ENCODE measurements around the gene SLC35G6. TPM values are rescaled to one million over a fixed set of nuclear protein-coding genes. Genes with fewer than 3 reads are reported as not detected.

Gene SLC35G6
- total RNA-seq, 2 donors from 2014 or later: not detected

- Histone ChIP-seq H3K27me3 (replicated peaks; ENCODE audit: insufficient read depth) (no peaks in the 10 kb centered on the region), H3K27ac (no peak overlapping the region), H3K4me1 (ENCODE audit: control insufficient read depth in 1 of 2, low read depth in 2 of 2) (no peaks in the 10 kb centered on the region), H3K4me3 (no peak overlapping the region), H3K9me3 (no peaks in the 10 kb centered on the region), H3K36me3 (no peaks in the 10 kb centered on the region)
- no peak for DNase-seq (ENCODE audit: low spot score)
- no peak for TF ChIP-seq CTCF (IDR thresholded peaks at IDR 0.05)
- no peak for ATAC-seq (ENCODE audit: insufficient number of reproducible peaks, low FRiP score, low read depth)
These were observed 47.6 kb downstream of the SLC35G6 start for GRCh38 chr17:7528842-7529241.

- Histone ChIP-seq H3K36me3 (no peaks in the 10 kb centered on the region), H3K27me3 (replicated peaks; ENCODE audit: insufficient read depth) (no peaks in the 10 kb centered on the region), H3K27ac (no peak overlapping the region), H3K4me1 (ENCODE audit: control insufficient read depth in 1 of 2, low read depth in 2 of 2) (no peaks in the 10 kb centered on the region), H3K4me3 (no peak overlapping the region), H3K9me3 (no peaks in the 10 kb centered on the region)
- no peak for DNase-seq (ENCODE audit: low spot score)
- TF ChIP-seq CTCF (IDR thresholded peaks at IDR 0.05): no peak
- no peak for ATAC-seq (ENCODE audit: insufficient number of reproducible peaks, low FRiP score, low read depth)
These were observed 49.0 kb downstream of the SLC35G6 start for GRCh38 chr17:7530023-7530900.

Other genes starting within 250 kb of the SLC35G6 start
- gene DVL2, start 246.9 kb upstream of the SLC35G6 start, total RNA-seq: 10 to 100 TPM; 52.8 to 68.5 TPM
- gene PHF23, start 242.0 kb upstream of the SLC35G6 start, total RNA-seq: 10 to 100 TPM; 25.1 to 44.7 TPM
- 100 to 1,000 TPM; 187 to 446 TPM for gene GABARAP, start 239.0 kb upstream of the SLC35G6 start, total RNA-seq
- gene CTDNEP1, start 229.7 kb upstream of the SLC35G6 start, total RNA-seq: 10 to 100 TPM; 51.3 to 51.7 TPM
- gene ELP5, start 229.2 kb upstream of the SLC35G6 start, total RNA-seq: 10 to 100 TPM; 15.8 to 19.0 TPM
- under 1 TPM in 1 of 2 donors, not detected in 1; 0.41 TPM for gene CLDN7, start 219.0 kb upstream of the SLC35G6 start, total RNA-seq
- gene SLC2A4, start 199.7 kb upstream of the SLC35G6 start, total RNA-seq: 1 to 10 TPM; 1.2 to 7.7 TPM
- gene YBX2, start 186.8 kb upstream of the SLC35G6 start, total RNA-seq: not detected
- 100 to 1,000 TPM; 118 to 130 TPM for gene EIF5A, start 173.8 kb upstream of the SLC35G6 start, total RNA-seq
- 10 to 100 TPM; 66.5 to 100.0 TPM for gene GPS2, start 166.1 kb upstream of the SLC35G6 start, total RNA-seq
- gene NEURL4, start 152.1 kb upstream of the SLC35G6 start, total RNA-seq: 10 to 100 TPM; 24.4 to 45.3 TPM
- gene ACAP1, start 144.9 kb upstream of the SLC35G6 start, total RNA-seq: 1 to 10 TPM; 6.8 to 9.9 TPM
- gene KCTD11, start 129.3 kb upstream of the SLC35G6 start, total RNA-seq: 10 to 100 TPM; 13.3 to 20.2 TPM
- not detected for gene TMEM95, start 126.3 kb upstream of the SLC35G6 start, total RNA-seq
- 1 to 10 TPM; 3.7 to 4.7 TPM for gene TNK1, start 100.4 kb upstream of the SLC35G6 start, total RNA-seq
- 10 to 100 TPM; 31.0 to 49.4 TPM for gene PLSCR3, start 86.9 kb upstream of the SLC35G6 start, total RNA-seq
- 10 to 100 TPM; 27.9 to 88.9 TPM for gene TMEM256, start 77.3 kb upstream of the SLC35G6 start, total RNA-seq
- gene NLGN2, start 73.6 kb upstream of the SLC35G6 start, total RNA-seq: 10 to 100 TPM in 1 of 2 donors, 1 to 10 TPM in 1; 9.2 to 20.8 TPM
- gene SPEM1, start 61.1 kb upstream of the SLC35G6 start, total RNA-seq: not detected
- gene SPEM2, start 55.8 kb upstream of the SLC35G6 start, total RNA-seq: not detected
- gene SPEM3, start 52.6 kb upstream of the SLC35G6 start, total RNA-seq: not detected
- gene TMEM102, start 46.0 kb upstream of the SLC35G6 start, total RNA-seq: 1 to 10 TPM; 7.7 to 9.7 TPM
- gene FGF11, start 41.9 kb upstream of the SLC35G6 start, total RNA-seq: under 1 TPM in 1 of 2 donors, not detected in 1; 0.68 TPM
- 10 to 100 TPM; 11.6 to 17.6 TPM for gene CHRNB1, start 36.4 kb upstream of the SLC35G6 start, total RNA-seq
- 10 to 100 TPM; 56.2 to 72.3 TPM for gene ZBTB4, start 1.8 kb upstream of the SLC35G6 start, total RNA-seq
- 100 to 1,000 TPM in 1 of 2 donors, 10 to 100 TPM in 1; 77.8 to 151 TPM for gene POLR2A, start 2.9 kb downstream of the SLC35G6 start, total RNA-seq
- 10 to 100 TPM; 54.6 to 98.3 TPM for gene TNFSF12, start 67.6 kb downstream of the SLC35G6 start, total RNA-seq
- gene TNFSF13, start 77.3 kb downstream of the SLC35G6 start, total RNA-seq: 10 to 100 TPM; 40.5 to 49.2 TPM
- gene SENP3, start 80.5 kb downstream of the SLC35G6 start, total RNA-seq: 10 to 100 TPM; 47.0 to 80.7 TPM
- 100 to 1,000 TPM in 1 of 2 donors, 10 to 100 TPM in 1; 70.8 to 133 TPM for gene CD68, start 98.2 kb downstream of the SLC35G6 start, total RNA-seq
- gene MPDU1, start 102.4 kb downstream of the SLC35G6 start, total RNA-seq: 10 to 100 TPM; 31.1 to 38.9 TPM
- 1 to 10 TPM in 1 of 2 donors, under 1 TPM in 1; 0.81 to 2.8 TPM for gene SOX15, start 108.6 kb downstream of the SLC35G6 start, total RNA-seq
- 10 to 100 TPM; 42.8 to 53.9 TPM for gene FXR2, start 133.5 kb downstream of the SLC35G6 start, total RNA-seq
- 10 to 100 TPM; 29.8 to 30.9 TPM for gene SAT2, start 146.4 kb downstream of the SLC35G6 start, total RNA-seq
- not detected for gene SHBG, start 148.7 kb downstream of the SLC35G6 start, total RNA-seq
- 1 to 10 TPM; 1.1 to 1.4 TPM for gene ATP1B2, start 169.5 kb downstream of the SLC35G6 start, total RNA-seq
- 10 to 100 TPM; 16.8 to 23.7 TPM for gene TP53, start 206.0 kb downstream of the SLC35G6 start, total RNA-seq
- 1 to 10 TPM; 2.9 to 3.4 TPM for gene WRAP53, start 207.0 kb downstream of the SLC35G6 start, total RNA-seq
- gene EFNB3, start 223.8 kb downstream of the SLC35G6 start, total RNA-seq: not detected
- gene DNAH2, start 236.3 kb downstream of the SLC35G6 start, total RNA-seq: under 1 TPM in 1 of 2 donors, not detected in 1; under 0.01 TPM

Measured in thoracic aorta (tissue), 2 donors.